ENCODE results near the gene DNAJB11. TPM values are rescaled to one million over a fixed set of nuclear protein-coding genes. Genes with fewer than 3 reads are reported as not detected.

DNAJB11 gene
- total RNA-seq, 3 donors from 2014 or later = 40.0 to 41.6 (median 41.6) TPM

GRCh38 chr3:186614266-186614596, 43.7 kb downstream of the DNAJB11 start:
- TF ChIP-seq POLR2A (IDR thresholded peaks at IDR 0.05) (no peak), CTCF (IDR thresholded peaks at IDR 0.05) (no peak), POLR2AphosphoS5 (IDR thresholded peaks at IDR 0.05) (no peak)
- no peaks in the 10 kb centered on the region for H3K9me3 ChIP-seq
- no peak overlapping the region for H3K27ac ChIP-seq
- DNase-seq (ENCODE audit: low spot score in 2 of 2) = no peak
- H3K27me3 ChIP-seq = peaks cover 0 to 10% of the 10 kb centered on the region in 2 donors
- H3K4me3 ChIP-seq = no peak overlapping the region
- no peaks in the 10 kb centered on the region for H3K4me1 ChIP-seq
- H3K36me3 ChIP-seq = no peaks in the 10 kb centered on the region
- intact Hi-C loops (cut with DNase I; ENCODE audit: low total_unique reads) = no loop called here

- no peaks in the 10 kb centered on the region for H3K36me3 ChIP-seq
- H3K27me3 ChIP-seq = peaks cover 0 to 10% of the 10 kb centered on the region in 2 donors
- no peaks in the 10 kb centered on the region for H3K4me1 ChIP-seq
- H3K4me3 ChIP-seq = no peak overlapping the region
- no peak for TF ChIP-seq POLR2AphosphoS5 (IDR thresholded peaks at IDR 0.05)
- TF ChIP-seq POLR2A (IDR thresholded peaks at IDR 0.05) = no peak
- TF ChIP-seq CTCF (IDR thresholded peaks at IDR 0.05) = peak; percentile 87 to 96 (median 87)
- no peak overlapping the region for H3K27ac ChIP-seq
- intact Hi-C loops (cut with DNase I; ENCODE audit: low total_unique reads) = no loop called here
- no peaks in the 10 kb centered on the region for H3K9me3 ChIP-seq
- peak; percentile 62 to 76 for DNase-seq (ENCODE audit: low spot score in 2 of 2)
Measured at GRCh38 chr3:186614597-186615483, 44.3 kb downstream of the DNAJB11 start.

- intact Hi-C loops (cut with DNase I; ENCODE audit: low total_unique reads) = no loop called here
- Histone ChIP-seq H3K9me3 (no peaks in the 10 kb centered on the region), H3K27ac (no peak overlapping the region), H3K27me3 (peaks cover 0 to 14% of the 10 kb centered on the region in 2 donors), H3K36me3 (no peaks in the 10 kb centered on the region), H3K4me3 (no peak overlapping the region), H3K4me1 (no peaks in the 10 kb centered on the region)
- DNase-seq (ENCODE audit: low spot score in 2 of 2) = no peak
- TF ChIP-seq POLR2AphosphoS5 (IDR thresholded peaks at IDR 0.05) (no peak), POLR2A (IDR thresholded peaks at IDR 0.05) (no peak), CTCF (IDR thresholded peaks at IDR 0.05) (no peak)
Measured at GRCh38 chr3:186616299-186616617, 45.7 kb downstream of the DNAJB11 start.

GRCh38 chr3:186617036-186617946, 46.8 kb downstream of the DNAJB11 start:
- peaks cover 0 to 14% of the 10 kb centered on the region in 2 donors for H3K27me3 ChIP-seq
- intact Hi-C loops (cut with DNase I; ENCODE audit: low total_unique reads) = no loop called here
- H3K4me1 ChIP-seq = no peaks in the 10 kb centered on the region
- peak overlapping the region in 2 of 3 donors; percentile 27 to 52 for H3K4me3 ChIP-seq
- peak; percentile 92 to 94 for DNase-seq (ENCODE audit: low spot score in 2 of 2)
- no peaks in the 10 kb centered on the region for H3K9me3 ChIP-seq
- no peaks in the 10 kb centered on the region for H3K36me3 ChIP-seq
- no peak for TF ChIP-seq POLR2A (IDR thresholded peaks at IDR 0.05)
- peak; percentile 77 to 92 (median 79) for TF ChIP-seq CTCF (IDR thresholded peaks at IDR 0.05)
- peak in 2 of 3 donors; percentile 31 to 65 for TF ChIP-seq POLR2AphosphoS5 (IDR thresholded peaks at IDR 0.05)
- peak overlapping the region; percentile 23 to 46 for H3K27ac ChIP-seq

Data from breast epithelium (tissue), 4 donors.